Umbilical cord (tissue), 2 donors: ENCODE data around the gene DMWD. TPM values are rescaled to one million over a fixed set of nuclear protein-coding genes. Genes with fewer than 3 reads are reported as not detected.

Experiments used
- DNase-seq: peaks from one replicate; pipeline ENCODE4 v3.0.0-alpha.2; 2015; ENCODE audit warnings: low spot score
- total RNA-seq: library from RNA; depleted of rRNA; stranded (reverse); fragments of >200 nt; gene quantifications from one replicate; pipeline ENCODE4 v1.2.3, GENCODE V29; 2014; ENCODE audit warnings: low replicate concordance; ENCODE audit not compliant: insufficient read depth

The DMWD gene
- total RNA-seq, 1 donor from 2014 or later, result 23.8 TPM

GRCh38 chr19:45786533-45786894 is 6.1 kb downstream of the DMWD start:
- DNase-seq, result no peak

GRCh38 chr19:45785781-45786532 is 6.7 kb downstream of the DMWD start:
- no peak for DNase-seq

GRCh38 chr19:45785097-45785496 is 7.5 kb downstream of the DMWD start:
- DNase-seq, result no peak

GRCh38 chr19:45784096-45784495 is 8.5 kb downstream of the DMWD start:
- no peak for DNase-seq

- DNase-seq, result peak; percentile 91
Measured at GRCh38 chr19:45782820-45783785, 9.5 kb downstream of the DMWD start.

- DNase-seq, result peak; percentile 79
Measured at GRCh38 chr19:45782162-45782691, 10.4 kb downstream of the DMWD start, which contains the start of gene DMPK. TSS of gene DMPK (minus strand) at chr19:45782490. CDS start at chr19:45782352, 138 bp downstream.

GRCh38 chr19:45781214-45782161 is 11.2 kb downstream of the DMWD start:
- DNase-seq, result no peak

- DNase-seq, result no peak
Measured at GRCh38 chr19:45780448-45781213, 12.0 kb downstream of the DMWD start.

- DNase-seq, result no peak
Measured at GRCh38 chr19:45780146-45780447, 12.5 kb downstream of the DMWD start.

GRCh38 chr19:45779231-45780145 is 13.2 kb downstream of the DMWD start:
- peak; percentile 58 for DNase-seq

GRCh38 chr19:45778010-45778661 is 14.5 kb downstream of the DMWD start:
- no peak for DNase-seq

- no peak for DNase-seq
Measured at GRCh38 chr19:45777395-45777961, 15.2 kb downstream of the DMWD start.

- no peak for DNase-seq
Measured at GRCh38 chr19:45774765-45775164, 17.9 kb downstream of the DMWD start.

GRCh38 chr19:45773384-45773783 is 19.3 kb downstream of the DMWD start:
- DNase-seq, result no peak

GRCh38 chr19:45772912-45773311 is 19.7 kb downstream of the DMWD start:
- no peak for DNase-seq

GRCh38 chr19:45772130-45772840 is 20.4 kb downstream of the DMWD start:
- DNase-seq, result no peak

- DNase-seq, result no peak
Measured at GRCh38 chr19:45771311-45771933, 21.2 kb downstream of the DMWD start.
